Small intestine (tissue), 7 donors: ENCODE results near the gene CTSC. TPM values are rescaled to one million over a fixed set of nuclear protein-coding genes. Genes with fewer than 3 reads are reported as not detected.

Source experiments
- DNase-seq, 2 donors: peaks; one replicate each; pipeline versions ENCODE4 v3.0.0 to v3.0.0-alpha.2; 2013
- FAIRE-seq: peaks from 2 replicates; lab custom pipeline; 2012; peaks lifted over from hg19 to GRCh38; lab: Jason Lieb, UNC
- H3K27ac ChIP-seq, 3 donors: one replicate each; pipeline ENCODE4 v1.5.1; 2013; ENCODE audit warnings: low read length in 2 of 3, mild to moderate bottlenecking in 2 of 3, control low read depth in 1 of 3, inconsistent platforms in 1 of 3, low read depth in 1 of 3, moderate library complexity in 1 of 3
- H3K27me3 ChIP-seq, 3 donors: one replicate each; pipeline ENCODE4 v1.6.1; 2013; ENCODE audit warnings: low read length in 3 of 3, inconsistent platforms in 1 of 3; ENCODE audit not compliant: control insufficient read depth in 3 of 3, insufficient read depth in 3 of 3
- H3K36me3 ChIP-seq, 3 donors: one replicate each; pipeline ENCODE4 v1.6.1; 2013; ENCODE audit warnings: low read length in 3 of 3, inconsistent platforms in 1 of 3, low read depth in 1 of 3, mild to moderate bottlenecking in 1 of 3, moderate library complexity in 1 of 3; ENCODE audit not compliant: control insufficient read depth in 3 of 3, insufficient read depth in 2 of 3
- H3K4me1 ChIP-seq, 3 donors: one replicate each; pipeline ENCODE4 v1.6.1; 2013; ENCODE audit warnings: low read length in 2 of 3, inconsistent platforms in 1 of 3, low read depth in 1 of 3, mild to moderate bottlenecking in 1 of 3, moderate library complexity in 1 of 3; ENCODE audit not compliant: control insufficient read depth in 3 of 3, insufficient read depth in 2 of 3
- H3K4me3 ChIP-seq, 3 donors: one replicate each; pipeline ENCODE4 v1.5.1; 2013; ENCODE audit warnings: low read length in 3 of 3, control low read depth in 1 of 3, inconsistent platforms in 1 of 3, low read depth in 1 of 3, mild to moderate bottlenecking in 1 of 3, moderate library complexity in 1 of 3
- H3K9me3 ChIP-seq, 2 donors: one replicate each; pipeline ENCODE4 v1.6.1; 2013; ENCODE audit warnings: low read depth in 1 of 2, low read length in 1 of 2; ENCODE audit not compliant: control insufficient read depth in 2 of 2, insufficient read depth in 1 of 2
- WGBS, 3 donors: extraction: QIAGEN DNeasy Blood & Tissue Kit; methylation state at CpG; one replicate each; pipeline ENCODE4 v1.1.7; 2013; 5-methylcytosine and 5-hydroxymethylcytosine counted together
- polyA plus RNA-seq, 4 donors: library from polyadenylated mRNA; stranded (reverse) in 3 of 4; unstranded in 1 of 4; fragments of 200-250 nt in 3 of 4; fragments of 120-200 nt in 1 of 4; gene quantifications; one replicate each; pipeline versions ENCODE4 v1.2.1 to v1.2.3, GENCODE V29; 2013
- donor health status: healthy with polysubstance abuse.
- donor health status: control.
- donor health status: control.
- donor health status: Bipolar disorder and iron deficiency.
- donor health status: healthy.

Gene CTSC
- polyA plus RNA-seq, 4 donors: 16.1 to 98.8 (median 48.6) TPM

GRCh38 chr11:88281317-88281712, 56.2 kb downstream of the CTSC start:
- Histone ChIP-seq H3K4me3 (no peak overlapping the region), H3K9me3 (no peaks in the 10 kb centered on the region), H3K27me3 (no peaks in the 10 kb centered on the region), H3K36me3 (peaks cover 0 to 2% (median 0%) of the 10 kb centered on the region in 3 donors), H3K27ac (no peak overlapping the region), H3K4me1 (peaks cover 0 to 2% (median 0%) of the 10 kb centered on the region in 3 donors)
- FAIRE-seq (no peak), DNase-seq (no peak)
- WGBS, 3 donors: 69 to 89% (median 84%) methylated on average over 3 of the region's 3 CpGs

GRCh38 chr11:88280673-88281316, 56.7 kb downstream of the CTSC start:
- no peak overlapping the region for H3K27ac ChIP-seq
- FAIRE-seq: no peak

GRCh38 chr11:88277349-88277915, 60.1 kb downstream of the CTSC start:
- peaks cover 0 to under 1% (median 0%) of the 10 kb centered on the region in 3 donors for H3K4me1 ChIP-seq
- DNase-seq (no peak), FAIRE-seq (no peak)
- H3K27ac ChIP-seq: no peak overlapping the region
- no peaks in the 10 kb centered on the region for H3K27me3 ChIP-seq
- no peaks in the 10 kb centered on the region for H3K9me3 ChIP-seq
- H3K4me3 ChIP-seq: no peak overlapping the region
- WGBS, 3 donors: 51 to 80% (median 70%) methylated on average over 3 of the region's 3 CpGs
- H3K36me3 ChIP-seq: peaks cover 0 to 2% (median 0%) of the 10 kb centered on the region in 3 donors

More at GRCh38 chr11:88280673-88281316, 56.7 kb downstream of the CTSC start:
- H3K4me1 ChIP-seq: peaks cover 0 to 2% (median 0%) of the 10 kb centered on the region in 3 donors
- DNase-seq: no peak
- 75 to 85% (median 83%) methylated on average over 6 of the region's 6 CpGs for WGBS, 3 donors
- H3K36me3 ChIP-seq: peaks cover 0 to 2% (median 0%) of the 10 kb centered on the region in 3 donors
- H3K27me3 ChIP-seq: no peaks in the 10 kb centered on the region
- H3K4me3 ChIP-seq: no peak overlapping the region
- H3K9me3 ChIP-seq: no peaks in the 10 kb centered on the region

GRCh38 chr11:88275636-88276035, 61.9 kb downstream of the CTSC start:
- peaks cover 0 to 2% (median 0%) of the 10 kb centered on the region in 3 donors for H3K36me3 ChIP-seq
- H3K27ac ChIP-seq: no peak overlapping the region
- H3K27me3 ChIP-seq: no peaks in the 10 kb centered on the region
- H3K4me1 ChIP-seq: no peaks in the 10 kb centered on the region
- H3K9me3 ChIP-seq: no peaks in the 10 kb centered on the region
- 76 to 90% (median 86%) methylated on average over 1 of the region's 1 CpG for WGBS, 3 donors
- FAIRE-seq (no peak), DNase-seq (no peak)
- H3K4me3 ChIP-seq: no peak overlapping the region

- no peaks in the 10 kb centered on the region for H3K27me3 ChIP-seq
- WGBS, 3 donors: 93 to 95% (median 94%) methylated on average over 1 of the region's 1 CpG
- H3K36me3 ChIP-seq: peaks cover 0 to 3% (median 0%) of the 10 kb centered on the region in 3 donors
- H3K4me1 ChIP-seq: no peaks in the 10 kb centered on the region
- H3K27ac ChIP-seq: no peak overlapping the region
- FAIRE-seq (no peak), DNase-seq (no peak)
- no peak overlapping the region for H3K4me3 ChIP-seq
- peaks cover 0 to 3% of the 10 kb centered on the region in 2 donors for H3K9me3 ChIP-seq
These were observed 70.6 kb downstream of the CTSC start for GRCh38 chr11:88266919-88267318.

- Histone ChIP-seq H3K4me1 (no peaks in the 10 kb centered on the region), H3K4me3 (no peak overlapping the region), H3K27ac (no peak overlapping the region), H3K27me3 (no peaks in the 10 kb centered on the region), H3K36me3 (peaks cover 0 to 3% (median 0%) of the 10 kb centered on the region in 3 donors), H3K9me3 (peaks cover 0 to 3% of the 10 kb centered on the region in 2 donors)
- DNase-seq (no peak), FAIRE-seq (no peak)
These were observed 71.4 kb downstream of the CTSC start for GRCh38 chr11:88266157-88266556.

GRCh38 chr11:88259431-88259830, 78.1 kb downstream of the CTSC start:
- Histone ChIP-seq H3K4me1 (no peaks in the 10 kb centered on the region), H3K4me3 (no peak overlapping the region), H3K27ac (no peak overlapping the region), H3K36me3 (peaks cover 0 to 3% (median 0%) of the 10 kb centered on the region in 3 donors), H3K9me3 (peaks cover 0 to 4% of the 10 kb centered on the region in 2 donors), H3K27me3 (no peaks in the 10 kb centered on the region)
- no peak for DNase-seq
- FAIRE-seq: no peak

GRCh38 chr11:88252208-88252607, 85.3 kb downstream of the CTSC start:
- Histone ChIP-seq H3K27ac (no peak overlapping the region), H3K36me3 (no peaks in the 10 kb centered on the region), H3K4me3 (no peak overlapping the region), H3K27me3 (no peaks in the 10 kb centered on the region), H3K9me3 (peaks cover 0 to 4% of the 10 kb centered on the region in 2 donors), H3K4me1 (no peaks in the 10 kb centered on the region)
- no peak for FAIRE-seq
- no peak for DNase-seq
